GM10266 (cell line): ENCODE data around the gene ZNF341.
"Not testable (repeated sequence)": the region's sequence is repeated elsewhere in the genome, so short reads cannot be mapped to it uniquely, and the experiment has no call there.

Experiments used
- DNase-seq: peaks from one replicate; pipeline ENCODE4 v3.0.0; 2012; ENCODE audit errors: extremely low spot score
- CTCF ChIP-seq: IDR thresholded peaks from 2 replicates; pipeline ENCODE4 v1.5.1; 2012; ENCODE audit warnings: mild to moderate bottlenecking, low read depth; ENCODE audit not compliant: control insufficient read depth, insufficient read depth; ENCODE audit errors: missing control alignments

ZNF341 gene

GRCh38 chr20:33746325-33746998 is 14.7 kb downstream of the ZNF341 start:
- TF ChIP-seq CTCF: no peak

GRCh38 chr20:33751775-33752174 is 20.0 kb downstream of the ZNF341 start:
- DNase-seq: no peak
- no peak for TF ChIP-seq CTCF

More at GRCh38 chr20:33746325-33746998, 14.7 kb downstream of the ZNF341 start:
- no peak for DNase-seq

- DNase-seq: no peak
- no peak for TF ChIP-seq CTCF
Observed at GRCh38 chr20:33753143-33753542, 21.3 kb downstream of the ZNF341 start.

GRCh38 chr20:33753763-33754162 is 22.0 kb downstream of the ZNF341 start:
- no peak for DNase-seq

GRCh38 chr20:33755936-33756490 is 24.2 kb downstream of the ZNF341 start:
- DNase-seq: not testable (repeated sequence)

More at GRCh38 chr20:33753763-33754162, 22.0 kb downstream of the ZNF341 start:
- no peak for TF ChIP-seq CTCF

- DNase-seq: no peak
Observed at GRCh38 chr20:33757046-33757445, 25.2 kb downstream of the ZNF341 start.

GRCh38 chr20:33757458-33757857 is 25.7 kb downstream of the ZNF341 start:
- no peak for TF ChIP-seq CTCF
- DNase-seq: no peak

More at GRCh38 chr20:33757046-33757445, 25.2 kb downstream of the ZNF341 start:
- TF ChIP-seq CTCF: no peak
